GF-D8 (cell line): Measurements from ENCODE around the gene TMEM143.
"Not testable (repeated sequence)": the region's sequence is repeated elsewhere in the genome, so short reads cannot be mapped to it uniquely, and the experiment has no call there.

Experiments
- DNase-seq: peaks from one replicate; lab custom pipeline; 2025; lab: John Stamatoyannopoulos, UW

Gene TMEM143

DNA sequence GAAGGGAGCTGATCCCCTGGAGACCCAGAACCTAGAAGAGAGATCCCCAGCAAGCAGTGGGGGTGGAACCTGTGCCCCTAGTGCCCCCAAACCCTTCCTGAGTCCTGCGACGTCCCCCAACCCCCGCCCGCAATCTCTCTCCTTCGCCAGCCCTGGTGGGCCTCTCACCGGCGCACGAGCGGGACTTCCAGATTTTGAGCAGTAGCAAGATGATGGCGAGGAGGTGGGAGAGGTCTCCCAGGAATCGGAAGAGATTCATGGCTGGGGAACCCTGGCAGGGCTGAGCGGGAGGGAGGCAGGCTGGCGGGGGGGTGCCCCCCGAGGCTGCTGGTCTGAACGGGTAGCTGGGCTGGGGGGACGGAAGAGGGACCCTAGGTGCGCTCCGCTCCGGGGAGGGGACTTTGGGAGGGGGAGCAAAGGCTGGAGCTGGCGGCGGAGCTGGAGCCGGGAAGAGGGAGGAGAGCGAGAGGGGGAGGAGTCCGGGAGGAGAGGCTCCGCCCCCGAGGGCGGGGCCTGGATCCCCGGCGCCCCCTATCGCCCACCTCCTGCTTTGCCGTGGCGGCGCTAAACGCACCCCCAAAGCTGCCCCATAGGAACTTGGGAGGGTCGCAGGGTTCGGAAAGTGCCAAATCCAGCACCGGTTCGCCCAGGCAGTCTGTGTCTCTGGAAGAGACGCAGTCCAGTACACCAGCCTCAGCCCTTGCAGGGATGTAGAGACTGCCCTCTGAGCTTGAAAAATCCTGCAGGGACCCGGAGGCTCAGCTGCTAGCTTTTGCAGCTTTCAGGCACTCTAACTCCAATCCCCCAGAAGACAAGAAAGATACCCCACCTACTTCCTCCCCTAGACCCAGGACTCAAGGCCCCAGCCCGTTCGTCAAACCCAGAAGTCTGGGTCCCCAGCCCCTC is 27.6 kb upstream of the TMEM143 start, which contains the start of gene KDELR1:
TSS of gene KDELR1 (minus strand) at position 452 of the 906 bp plus-strand sequence. CDS start at position 259, 193 bp downstream.
- no peak for DNase-seq

DNA sequence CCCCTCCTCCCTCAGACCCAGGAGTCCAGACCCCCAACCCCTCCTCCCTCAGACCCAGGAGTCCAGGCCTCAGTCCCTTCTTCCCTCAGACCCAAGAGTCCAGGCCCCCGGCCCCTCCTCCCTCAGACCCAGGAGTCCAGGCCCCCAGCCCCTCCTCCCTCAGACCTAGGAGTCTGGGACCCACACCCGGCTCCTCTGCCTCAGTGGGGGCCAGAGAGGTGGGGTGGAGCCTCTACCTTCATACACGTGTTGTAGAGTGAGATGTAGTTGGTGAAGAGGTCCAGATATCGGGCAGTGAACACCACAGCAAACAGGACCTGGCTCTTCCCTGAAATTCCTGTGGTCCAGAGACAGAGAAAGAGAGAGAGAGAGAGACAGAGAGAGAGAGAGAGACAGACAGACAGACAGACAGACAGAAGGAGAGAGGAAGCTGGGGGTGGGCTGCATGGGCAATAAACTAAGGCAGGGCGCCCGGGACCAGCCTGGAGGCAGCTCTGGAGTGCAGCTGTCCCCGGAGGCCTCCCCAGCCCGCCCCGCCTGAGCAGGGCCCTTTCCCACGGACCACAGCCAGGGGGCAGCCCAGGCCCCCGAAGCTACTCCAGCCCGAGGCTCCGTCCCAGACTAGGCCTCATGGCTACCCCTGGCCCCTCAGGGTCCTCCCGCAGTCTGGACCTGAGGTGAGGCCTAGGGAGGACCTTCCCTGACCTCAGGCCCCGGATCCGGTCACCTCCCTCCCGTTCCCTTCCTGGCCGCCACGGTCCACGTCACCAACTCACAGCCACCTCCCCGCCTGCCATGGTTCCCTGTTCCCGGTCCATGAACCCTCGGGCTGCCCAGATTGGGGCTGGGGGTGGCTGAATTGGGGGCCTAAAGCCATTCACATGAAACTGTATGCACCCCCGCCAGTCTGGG is 26.7 kb upstream of the TMEM143 start:
- DNase-seq = peak; percentile 27

GRCh38 chr19:48386981-48387380 is 23.2 kb upstream of the TMEM143 start:
- DNase-seq = no peak

DNA sequence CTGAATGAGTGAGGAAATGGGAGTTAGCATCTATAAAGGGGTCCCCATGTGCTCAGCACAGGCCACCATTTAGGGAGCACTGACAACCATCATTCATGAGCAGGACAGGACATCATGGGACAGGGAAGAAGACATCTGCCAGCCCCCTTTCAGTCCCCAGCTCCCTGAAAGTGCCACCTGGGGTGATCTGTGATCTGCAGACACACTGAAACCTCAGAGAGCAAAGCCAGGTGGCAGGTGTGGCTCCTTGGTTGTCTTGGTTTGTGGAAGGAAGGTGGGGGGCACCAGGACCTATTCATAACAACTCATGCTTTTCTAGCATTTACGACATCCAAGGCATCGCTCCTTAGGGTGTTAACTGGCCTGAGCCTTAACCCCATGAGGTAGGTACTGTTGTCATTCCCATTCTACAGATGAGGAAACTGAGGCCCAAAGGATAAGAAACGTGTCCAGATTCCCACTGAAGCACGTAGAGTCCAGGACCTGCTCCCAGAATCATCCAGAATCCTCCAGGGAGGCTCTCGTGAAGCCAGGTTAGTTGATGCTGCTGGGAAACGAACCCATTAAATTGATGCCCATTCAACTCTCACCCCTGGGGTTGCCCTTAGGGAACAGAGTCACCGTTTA is 21.8 kb upstream of the TMEM143 start:
- no peak for DNase-seq

- DNase-seq = no peak
These were observed 18.5 kb upstream of the TMEM143 start for GRCh38 chr19:48382286-48382685.

GRCh38 chr19:48381178-48381950 is 17.6 kb upstream of the TMEM143 start:
- DNase-seq = no peak

DNA sequence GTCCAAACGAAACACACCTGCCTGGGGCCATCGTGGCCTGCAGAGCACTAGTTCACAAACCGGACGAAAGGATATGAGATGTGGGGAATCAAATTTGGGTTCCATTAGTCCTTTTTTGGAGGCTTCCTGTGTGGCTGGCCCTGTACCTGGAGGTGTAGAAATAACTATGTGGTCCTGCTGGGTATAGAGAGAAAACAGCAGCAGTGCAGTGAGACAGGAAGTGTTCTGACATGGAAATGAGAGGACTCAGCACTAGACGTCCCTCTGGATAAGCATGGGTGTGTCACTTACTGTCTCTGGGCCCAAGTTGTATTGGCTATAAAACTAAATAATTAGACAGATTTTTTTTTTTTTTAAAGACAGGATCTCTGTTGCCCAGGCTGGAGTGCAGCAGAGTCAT is 15.3 kb upstream of the TMEM143 start:
- no peak for DNase-seq

DNA sequence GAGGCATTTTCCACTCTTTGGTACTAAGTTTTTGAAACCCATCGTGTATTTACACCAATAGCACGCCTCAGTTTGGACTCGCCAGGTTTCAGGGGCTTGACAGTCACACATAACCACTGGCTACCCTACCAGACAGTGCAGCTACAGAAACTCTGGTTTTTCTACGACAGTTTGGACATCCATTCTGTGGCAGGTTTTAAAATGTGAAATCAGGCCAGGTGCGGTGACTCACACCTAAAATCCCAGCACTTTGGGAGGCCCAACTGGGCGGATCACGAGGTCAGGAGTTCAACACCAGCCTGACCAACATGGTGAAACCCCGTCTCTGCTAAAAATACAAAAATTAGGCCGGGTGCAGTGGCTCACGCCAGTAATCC is 14.4 kb upstream of the TMEM143 start:
- no peak for DNase-seq

DNA sequence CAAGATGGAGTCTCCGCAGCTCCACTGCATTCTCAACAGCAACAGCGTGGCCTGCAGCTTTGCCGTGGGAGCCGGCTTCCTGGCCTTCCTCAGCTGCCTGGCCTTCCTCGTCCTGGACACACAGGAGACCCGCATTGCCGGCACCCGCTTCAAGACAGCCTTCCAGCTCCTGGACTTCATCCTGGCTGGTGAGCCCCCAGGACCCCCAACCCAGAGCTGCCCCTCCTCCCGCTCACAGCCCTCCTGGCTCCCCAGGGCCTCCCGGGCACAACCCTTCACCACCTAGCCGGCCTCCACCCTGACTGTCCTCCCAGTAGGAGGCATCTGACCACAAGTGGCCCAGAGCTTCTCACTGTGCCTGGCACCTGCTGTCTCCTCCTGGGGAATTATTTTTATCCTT is 9.8 kb upstream of the TMEM143 start:
- DNase-seq = no peak

DNA sequence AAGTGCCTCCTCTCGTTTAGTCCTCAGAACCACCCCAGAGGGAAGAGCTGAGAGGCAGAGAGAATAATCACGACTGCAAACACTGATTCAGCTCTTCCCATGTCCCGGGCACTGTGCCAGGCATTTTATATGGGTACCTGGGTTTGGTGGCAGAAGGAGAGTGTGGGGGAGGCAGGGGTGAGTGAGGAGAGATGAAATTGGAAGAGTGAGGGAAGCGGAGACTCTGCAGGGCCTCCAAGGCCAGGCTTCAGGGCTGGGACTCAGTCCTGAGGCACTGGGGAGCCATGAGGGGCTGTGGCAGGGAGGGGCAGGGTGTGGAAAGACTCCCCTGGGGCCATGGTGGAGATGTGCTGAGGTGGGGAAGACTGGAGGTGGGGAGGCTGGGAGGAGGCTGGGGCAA is 9.2 kb upstream of the TMEM143 start:
- no peak for DNase-seq

- not testable (repeated sequence) for DNase-seq
These were observed 8.0 kb upstream of the TMEM143 start for GRCh38 chr19:48371771-48372170.

GRCh38 chr19:48371367-48371766 is 7.6 kb upstream of the TMEM143 start:
- DNase-seq = no peak

DNA sequence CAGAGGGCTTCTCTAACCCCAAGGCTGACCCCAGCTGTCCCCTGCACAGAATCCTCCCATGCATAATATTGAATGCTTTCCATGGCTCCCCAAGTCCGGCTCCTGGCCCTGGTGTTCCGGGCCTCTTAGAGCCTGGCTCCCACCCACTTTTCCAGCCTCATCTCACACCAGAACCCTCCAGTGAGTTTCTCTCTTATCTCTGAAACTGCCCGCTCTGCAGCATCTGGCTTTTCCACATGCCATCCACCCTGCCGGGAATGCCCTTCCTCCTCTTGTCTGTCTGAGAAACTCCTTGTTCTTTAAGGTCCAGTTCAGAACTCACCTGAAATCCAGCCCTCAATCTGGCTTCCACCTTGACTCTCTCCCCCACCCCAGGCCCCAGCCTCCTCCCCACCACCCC is 7.2 kb upstream of the TMEM143 start:
- DNase-seq = no peak

DNA sequence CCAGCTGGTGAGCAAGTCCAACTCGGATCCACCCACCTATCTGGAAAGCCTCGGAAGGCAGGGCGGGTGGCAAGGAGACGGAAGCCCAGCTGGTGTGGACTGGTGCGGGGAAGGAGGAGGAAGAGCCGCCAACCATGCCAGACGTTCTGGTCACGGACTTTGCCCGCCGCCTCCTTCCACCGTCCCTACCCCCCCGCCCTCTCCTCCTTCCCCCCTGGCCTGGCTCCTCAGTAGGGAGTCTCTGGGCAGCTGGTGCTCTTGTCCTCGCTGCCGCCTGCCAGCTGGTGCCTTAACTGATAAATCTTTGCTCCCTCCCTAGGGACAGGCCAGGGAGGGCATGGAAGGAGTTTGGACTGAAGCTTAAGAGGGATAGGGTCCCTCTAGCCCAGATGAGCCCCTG is 5.2 kb upstream of the TMEM143 start:
- DNase-seq = no peak

GRCh38 chr19:48367855-48368254 is 4.1 kb upstream of the TMEM143 start:
- no peak for DNase-seq

- DNase-seq = no peak
These were observed 1.9 kb upstream of the TMEM143 start for GRCh38 chr19:48365602-48366001.

- no peak for DNase-seq
These were observed 1.0 kb upstream of the TMEM143 start for GRCh38 chr19:48364598-48365348.

GRCh38 chr19:48363500-48363809 is 285 bp downstream of the TMEM143 start:
- DNase-seq = peak; percentile 34

GRCh38 chr19:48362716-48363499 is 832 bp downstream of the TMEM143 start:
- DNase-seq = peak; percentile 86

DNA sequence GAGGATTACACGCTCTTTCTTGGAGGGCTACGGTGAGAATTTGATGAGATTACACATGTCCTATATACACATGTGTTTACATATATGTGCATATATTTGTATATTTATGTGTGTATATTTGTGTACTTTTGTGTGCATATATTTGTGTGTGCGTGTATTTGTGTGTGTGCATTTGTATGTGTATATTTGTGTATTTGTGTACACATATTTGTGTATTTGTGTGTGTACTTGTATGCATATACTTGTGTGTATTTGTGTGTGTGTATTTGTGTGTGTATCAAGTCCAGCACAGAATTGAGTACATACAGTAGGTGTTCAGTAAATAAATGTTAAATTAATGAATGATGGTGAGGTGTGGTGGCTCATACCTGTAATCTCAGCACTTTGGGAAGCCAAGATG is 1.8 kb downstream of the TMEM143 start:
- no peak for DNase-seq
